ENCODE results near the gene ABHD6. TPM values are rescaled to one million over a fixed set of nuclear protein-coding genes. Genes with fewer than 3 reads are reported as not detected.
"Not testable (repeated sequence)": the region's sequence is repeated elsewhere in the genome, so short reads cannot be mapped to it uniquely, and the experiment has no call there.

The ABHD6 gene
- total RNA-seq, 4 donors from 2014 or later, result 18.8 to 29.7 (median 19.5) TPM

DNA sequence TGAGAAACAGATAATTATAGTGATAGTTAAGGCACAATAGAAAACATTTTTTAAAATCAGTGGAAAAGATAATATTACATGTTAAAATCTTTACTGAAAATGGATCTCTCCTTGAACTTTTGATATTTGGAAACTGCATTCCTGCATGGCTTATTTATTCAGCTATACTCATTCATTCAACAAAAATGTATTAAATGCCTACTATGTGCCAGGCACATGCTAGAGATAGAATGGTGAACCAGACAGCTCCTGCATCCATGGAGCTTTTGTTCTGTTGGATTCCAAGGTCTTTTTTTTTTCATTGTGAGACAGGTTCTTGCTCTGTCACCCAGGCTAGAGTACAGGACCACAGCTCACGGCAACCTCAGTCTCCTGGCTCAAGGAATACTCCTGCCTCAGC lies 99.6 kb downstream of the ABHD6 start:
- Histone ChIP-seq H3K27me3 (no peaks in the 10 kb centered on the region), H3K4me1 (peaks cover 0 to 40% (median 9%) of the 10 kb centered on the region in 4 donors), H3K4me3 (no peak overlapping the region), H3K27ac (peak overlapping the region in 1 of 4 donors; percentile 40), H3K9me3 (no peaks in the 10 kb centered on the region), H3K36me3 (peaks cover 0 to 10% (median 0%) of the 10 kb centered on the region in 3 donors)
- no peak for TF ChIP-seq EP300 (IDR thresholded peaks at IDR 0.05)
- no peak for TF ChIP-seq CTCF (IDR thresholded peaks at IDR 0.05)
- TF ChIP-seq POLR2A (IDR thresholded peaks at IDR 0.05), result no peak
- DNase-seq (ENCODE audit: low spot score in 2 of 2), result no peak
- WGBS, 2 donors, result 73 to 77% methylated on average over 1 of the region's 1 CpG

GRCh38 chr3:58339146-58339545 lies 101.6 kb downstream of the ABHD6 start:
- H3K4me1 ChIP-seq, result peaks cover 0 to 32% (median 11%) of the 10 kb centered on the region in 4 donors
- not testable (repeated sequence) for DNase-seq (ENCODE audit: low spot score in 2 of 2); H3K9me3 ChIP-seq; H3K27ac ChIP-seq; H3K4me3 ChIP-seq; H3K27me3 ChIP-seq
- peaks cover 0 to 21% (median 0%) of the 10 kb centered on the region in 3 donors for H3K36me3 ChIP-seq
- 89 to 92% methylated on average over 12 of the region's 12 CpGs for WGBS, 2 donors

DNA sequence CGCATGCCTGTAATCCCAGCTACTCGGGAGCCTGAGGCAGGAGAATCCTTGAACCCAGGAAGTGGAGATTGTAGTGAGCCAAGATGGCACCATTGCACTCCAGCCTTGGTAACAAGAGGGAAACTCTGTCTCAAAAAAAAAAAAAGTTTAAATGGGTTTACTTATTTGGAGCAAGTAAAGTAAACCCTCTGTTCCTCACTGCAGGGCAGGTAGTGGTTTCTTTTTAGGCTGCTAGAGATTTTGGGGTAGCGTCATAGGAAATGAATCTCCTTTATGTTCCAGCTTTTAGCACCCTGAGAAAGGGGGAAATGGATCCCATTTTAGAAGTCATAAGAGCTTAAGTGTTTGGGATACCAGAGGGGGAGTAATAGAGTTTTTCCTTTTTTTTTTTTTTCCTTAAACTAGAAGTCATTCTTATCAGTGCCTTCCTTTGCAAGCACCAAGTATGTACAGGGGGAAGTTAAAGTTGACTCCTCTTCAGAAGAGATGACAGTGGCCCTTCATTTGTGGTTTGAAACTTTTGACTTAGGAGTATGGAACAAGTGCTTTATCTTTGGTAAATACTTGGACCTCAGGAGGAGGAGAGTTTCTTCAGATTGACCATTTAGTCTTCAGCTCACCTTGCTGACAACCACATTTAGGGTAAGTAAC lies 103.1 kb downstream of the ABHD6 start:
- WGBS, 2 donors, result 96 to 99% methylated on average over 3 of the region's 3 CpGs
- DNase-seq (ENCODE audit: low spot score in 2 of 2), result no peak
- peaks cover 0 to 21% (median 0%) of the 10 kb centered on the region in 3 donors for H3K36me3 ChIP-seq
- no peaks in the 10 kb centered on the region for H3K9me3 ChIP-seq
- H3K4me1 ChIP-seq, result peaks cover 0 to 21% (median 9%) of the 10 kb centered on the region in 4 donors
- no peak overlapping the region for H3K4me3 ChIP-seq
- no peak overlapping the region for H3K27ac ChIP-seq
- no peaks in the 10 kb centered on the region for H3K27me3 ChIP-seq
- TF ChIP-seq POLR2A (IDR thresholded peaks at IDR 0.05) (no peak), EP300 (IDR thresholded peaks at IDR 0.05) (no peak), CTCF (IDR thresholded peaks at IDR 0.05) (no peak)

GRCh38 chr3:58341376-58341775 lies 103.8 kb downstream of the ABHD6 start:
- Histone ChIP-seq H3K36me3 (peaks cover 0 to 21% (median 0%) of the 10 kb centered on the region in 3 donors), H3K9me3 (no peaks in the 10 kb centered on the region), H3K4me3 (no peak overlapping the region), H3K27me3 (no peaks in the 10 kb centered on the region), H3K27ac (no peak overlapping the region), H3K4me1 (peaks cover 0 to 16% (median 6%) of the 10 kb centered on the region in 4 donors)
- no peak for DNase-seq (ENCODE audit: low spot score in 2 of 2)
- WGBS, 2 donors, result 77 to 88% methylated on average over 3 of the region's 3 CpGs
- TF ChIP-seq EP300 (IDR thresholded peaks at IDR 0.05) (no peak), CTCF (IDR thresholded peaks at IDR 0.05) (no peak), POLR2A (IDR thresholded peaks at IDR 0.05) (no peak)

DNA sequence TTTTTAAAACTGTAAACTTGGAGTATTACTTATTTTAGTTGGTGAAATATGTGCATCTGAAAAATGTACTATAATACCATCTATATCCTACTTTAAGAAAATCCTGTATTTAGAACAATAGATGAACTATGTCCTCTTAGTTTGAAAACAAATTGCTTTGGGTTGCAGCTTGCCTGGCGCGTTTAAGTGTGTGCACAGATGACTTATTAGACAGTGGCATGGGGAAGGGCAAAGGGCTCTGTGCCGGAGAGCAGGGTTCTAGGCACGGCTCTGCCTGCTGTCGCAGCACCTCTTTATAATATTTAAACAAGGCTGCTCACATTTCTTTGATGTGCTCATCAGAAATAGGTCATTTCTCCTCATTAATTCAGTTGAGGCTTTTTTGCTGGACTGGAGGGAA lies 105.1 kb downstream of the ABHD6 start:
- H3K27me3 ChIP-seq, result no peaks in the 10 kb centered on the region
- WGBS, 2 donors, result 53 to 60% methylated on average over 5 of the region's 5 CpGs
- no peak overlapping the region for H3K27ac ChIP-seq
- H3K36me3 ChIP-seq, result peaks cover 0 to 21% (median 0%) of the 10 kb centered on the region in 3 donors
- DNase-seq (ENCODE audit: low spot score in 2 of 2), result no peak
- H3K4me1 ChIP-seq, result peaks cover 0 to 10% (median 2%) of the 10 kb centered on the region in 4 donors
- H3K4me3 ChIP-seq, result no peak overlapping the region
- no peak for TF ChIP-seq EP300 (IDR thresholded peaks at IDR 0.05)
- no peak for TF ChIP-seq POLR2A (IDR thresholded peaks at IDR 0.05)
- TF ChIP-seq CTCF (IDR thresholded peaks at IDR 0.05), result no peak
- no peaks in the 10 kb centered on the region for H3K9me3 ChIP-seq

Small RNA genes within 50 kb of the gene (small RNA-seq; reads per million reads assigned to genes)
- gene AC098479.1, result not detected

Other genes with a start within 250 kb of the ABHD6 start
- gene FLNB, start 229.4 kb upstream of the ABHD6 start, total RNA-seq, result 100 to 1,000 TPM; 265 to 345 (median 277) TPM
- gene DNASE1L3, start 26.8 kb upstream of the ABHD6 start, total RNA-seq, result 10 to 100 TPM in 1 of 4 donors, 1 to 10 TPM in 2, under 1 TPM in 1; 0.39 to 12.9 (median 1.5) TPM
- gene RPP14, start 68.5 kb downstream of the ABHD6 start, total RNA-seq, result 10 to 100 TPM in 2 of 4 donors, 1 to 10 TPM in 2; 5.7 to 14.0 (median 8.6) TPM
- 10 to 100 TPM; 10.6 to 15.1 (median 13.7) TPM for gene HTD2, start 68.7 kb downstream of the ABHD6 start, total RNA-seq
- gene PXK, start 95.1 kb downstream of the ABHD6 start, total RNA-seq, result 10 to 100 TPM; 22.7 to 51.3 (median 41.0) TPM
- gene PDHB, start 196.0 kb downstream of the ABHD6 start, total RNA-seq, result 10 to 100 TPM; 49.8 to 66.7 (median 55.6) TPM

Data from tibial nerve (tissue), 4 donors.